Hepatocyte (in vitro differentiated cells): ENCODE measurements around the gene NTRK3. TPM values are rescaled to one million over a fixed set of nuclear protein-coding genes. Genes with fewer than 3 reads are reported as not detected.

Experiments used
- DNase-seq: peaks from one replicate; pipeline ENCODE4 v3.0.0-alpha.2; 2016; ENCODE audit warnings: low spot score
- H2AFZ ChIP-seq: fragments of 200-600 bp; sonication (generic); 2 replicates; pipeline ENCODE4 v1.6.0; 2016; ENCODE audit warnings: antibody characterized with exemption, mild to moderate bottlenecking
- H3K27ac ChIP-seq: fragments of 200-600 bp; sonication (generic); 2 replicates; pipeline ENCODE4 v1.5.1; 2016; ENCODE audit warnings: mild to moderate bottlenecking
- H3K27me3 ChIP-seq: fragments of 200-600 bp; sonication (generic); 2 replicates; pipeline ENCODE4 v1.6.1; 2016
- H3K36me3 ChIP-seq: fragments of 200-600 bp; sonication (generic); replicated peaks from 2 replicates; pipeline ENCODE4 v1.5.1; 2016; ENCODE audit warnings: low read depth; ENCODE audit not compliant: insufficient read depth
- H3K4me1 ChIP-seq: fragments of 200-600 bp; sonication (generic); 2 replicates; pipeline ENCODE4 v1.5.1; 2016; ENCODE audit warnings: mild to moderate bottlenecking, moderate library complexity; ENCODE audit not compliant: insufficient read depth
- H3K4me2 ChIP-seq: fragments of 200-600 bp; sonication (generic); 2 replicates; pipeline ENCODE4 v1.6.0; 2016
- H3K4me3 ChIP-seq: fragments of 200-600 bp; sonication (generic); 2 replicates; pipeline ENCODE4 v1.5.1; 2016; ENCODE audit warnings: mild to moderate bottlenecking
- H3K79me2 ChIP-seq: fragments of 200-600 bp; sonication (generic); 2 replicates; pipeline ENCODE4 v1.6.0; 2017; ENCODE audit warnings: mild to moderate bottlenecking
- H3K9me2 ChIP-seq: fragments of 200-600 bp; sonication (generic); replicated peaks from 2 replicates; pipeline ENCODE4 v1.6.0; 2017; ENCODE audit warnings: mild to moderate bottlenecking; ENCODE audit not compliant: insufficient read depth
- H3K9me3 ChIP-seq: fragments of 200-600 bp; sonication (generic); 2 replicates; pipeline ENCODE4 v1.5.1; 2016; ENCODE audit warnings: low read depth, mild to moderate bottlenecking
- H4K20me1 ChIP-seq: fragments of 200-600 bp; sonication (generic); 2 replicates; pipeline ENCODE4 v1.6.0; 2016; ENCODE audit warnings: mild to moderate bottlenecking; ENCODE audit not compliant: insufficient read depth, poor library complexity, severe bottlenecking
- CTCF ChIP-seq: fragments of 200-600 bp; sonication (generic); IDR thresholded peaks from 2 replicates; pipeline ENCODE4 v1.5.1; 2016; ENCODE audit warnings: antibody characterized with exemption, mild to moderate bottlenecking; ENCODE audit not compliant: poor library complexity
- EZH2 ChIP-seq: fragments of 200-600 bp; sonication (generic); IDR thresholded peaks from 2 replicates; pipeline ENCODE4 v1.6.1; 2016; ENCODE audit warnings: antibody characterized with exemption, mild to moderate bottlenecking, borderline replicate concordance
- EZH2phosphoT487 ChIP-seq: fragments of 200-600 bp; sonication (generic); IDR thresholded peaks from one replicate; pipeline ENCODE4 v1.6.1; 2018; ENCODE audit warnings: antibody characterized with exemption, mild to moderate bottlenecking, low read depth, moderate library complexity; ENCODE audit not compliant: unreplicated experiment, severe bottlenecking
- WGBS: methylation state at CpG from one replicate; pipeline ENCODE4 v1.1.6; 2016; ENCODE audit warnings: low lambda C conversion rate; ENCODE audit errors: missing lambda C conversion rate; 5-methylcytosine and 5-hydroxymethylcytosine counted together
- polyA plus RNA-seq: library from polyadenylated mRNA; unstranded; fragments of >200 nt; fragmentation: Nextera tagmentation; extraction: Ambion mirVana; gene quantifications from 2 replicates; pipeline ENCODE4 v1.2.1, GENCODE V29; 2016
- small RNA-seq: library from RNA; depleted of rRNA; stranded (forward); fragments of <200 nt; gene quantifications from one replicate; pipeline ENCODE3, GENCODE V24; 2014
- total RNA-seq: library from RNA; depleted of rRNA; stranded (reverse); fragments of >200 nt; gene quantifications from 2 replicates; pipeline ENCODE4 v1.2.3, GENCODE V29; 2014

NTRK3 gene
- total and polyA plus RNA-seq, 2 experiments from 2014 or later = 4.9 to 5.6 TPM

- H3K4me1 ChIP-seq = no peaks in the 10 kb centered on the region
- TF ChIP-seq EZH2phosphoT487 (no peak), EZH2 (no peak), CTCF (no peak)
Measured at GRCh38 chr15:87817553-87817952, 439.0 kb downstream of the NTRK3 start.

GRCh38 chr15:87816811-87817210 is 439.7 kb downstream of the NTRK3 start:
- Histone ChIP-seq H3K9me2 (no peaks in the 10 kb centered on the region), H3K27ac (no peak overlapping the region), H3K4me1 (no peaks in the 10 kb centered on the region), H3K4me3 (no peak overlapping the region), H4K20me1 (no peaks in the 10 kb centered on the region), H2AFZ (no peak overlapping the region), H3K27me3 (no peaks in the 10 kb centered on the region), H3K79me2 (no peaks in the 10 kb centered on the region), H3K9me3 (no peaks in the 10 kb centered on the region), H3K36me3 (no peaks in the 10 kb centered on the region), H3K4me2 (no peak overlapping the region)
- WGBS = 72% methylated on average over 5 of the region's 5 CpGs
- TF ChIP-seq CTCF = no peak
- TF ChIP-seq EZH2phosphoT487 = no peak
- TF ChIP-seq EZH2 = no peak
- no peak for DNase-seq

More at GRCh38 chr15:87817553-87817952, 439.0 kb downstream of the NTRK3 start:
- Histone ChIP-seq H3K4me2 (no peak overlapping the region), H3K27me3 (no peaks in the 10 kb centered on the region), H3K27ac (no peak overlapping the region), H3K36me3 (no peaks in the 10 kb centered on the region), H3K9me3 (no peaks in the 10 kb centered on the region), H3K4me3 (no peak overlapping the region), H3K9me2 (no peaks in the 10 kb centered on the region), H3K79me2 (no peaks in the 10 kb centered on the region), H4K20me1 (no peaks in the 10 kb centered on the region), H2AFZ (no peak overlapping the region)
- WGBS = 91% methylated on average over 1 of the region's 1 CpG
- DNase-seq = no peak

- 76% methylated on average over 1 of the region's 1 CpG for WGBS
- DNase-seq = no peak
- no peaks in the 10 kb centered on the region for H3K4me1 ChIP-seq
- no peaks in the 10 kb centered on the region for H3K27me3 ChIP-seq
- TF ChIP-seq EZH2phosphoT487 = no peak
- no peaks in the 10 kb centered on the region for H3K9me3 ChIP-seq
- no peak overlapping the region for H3K27ac ChIP-seq
- no peaks in the 10 kb centered on the region for H3K79me2 ChIP-seq
- H3K9me2 ChIP-seq = no peaks in the 10 kb centered on the region
- H3K4me2 ChIP-seq = no peak overlapping the region
- no peaks in the 10 kb centered on the region for H3K36me3 ChIP-seq
- H3K4me3 ChIP-seq = no peak overlapping the region
- no peaks in the 10 kb centered on the region for H4K20me1 ChIP-seq
- H2AFZ ChIP-seq = no peak overlapping the region
Measured at GRCh38 chr15:87816016-87816415, 440.5 kb downstream of the NTRK3 start.

Small RNAs within 50 kb of the gene (small RNA-seq; reads per million reads assigned to genes)
- not detected for gene MED28P6

Other genes starting within 250 kb of the NTRK3 start
- gene MRPL46, start 210.6 kb upstream of the NTRK3 start, total RNA-seq = 29.0 and 33.3 TPM in 2 replicates
- 39.4 and 40.9 TPM in 2 replicates for gene MRPL46, start 210.6 kb upstream of the NTRK3 start, polyA plus RNA-seq
- 26.4 and 28.5 TPM in 2 replicates for gene MRPS11, start 211.0 kb upstream of the NTRK3 start, total RNA-seq
- gene MRPS11, start 211.0 kb upstream of the NTRK3 start, polyA plus RNA-seq = 67.8 and 75.0 TPM in 2 replicates